GM11168 (cell line): Measurements from ENCODE around the gene GRIN2C.

Source experiments
- in situ Hi-C: fragments of 300-500 bp; cut with MboI; formaldehyde crosslinking; loops from one replicate; pipeline ENCODE4 v1.12.0; 2022; ENCODE audit warnings: low sequenced_read_pairs; ENCODE audit not compliant: unreplicated experiment

GRIN2C gene

GRCh38 chr17:74806334-74806733, 53.4 kb downstream of the GRIN2C start:
- in situ Hi-C loops: no loop called here

GRCh38 chr17:74805591-74805991, 54.1 kb downstream of the GRIN2C start:
- in situ Hi-C loops: no loop called here

GRCh38 chr17:74804683-74805082, 55.0 kb downstream of the GRIN2C start:
- in situ Hi-C loops: loop anchor here (5.0 kb wide), 1 partner anchor 43 kb away; no protein-coding TSS in a partner anchor

GRCh38 chr17:74803971-74804370, 55.7 kb downstream of the GRIN2C start:
- in situ Hi-C loops: loop anchor here (5.0 kb wide), 1 partner anchor 43 kb away; no protein-coding TSS in a partner anchor

GRCh38 chr17:74803388-74803930, 56.2 kb downstream of the GRIN2C start:
- in situ Hi-C loops: loop anchor here (5.0 kb wide), 1 partner anchor 44 kb away; no protein-coding TSS in a partner anchor

- in situ Hi-C loops: loop anchor here (5.0 kb wide), 1 partner anchor 45 kb away; no protein-coding TSS in a partner anchor
These were observed 57.8 kb downstream of the GRIN2C start for GRCh38 chr17:74801896-74802295.

GRCh38 chr17:74800531-74800930, 59.2 kb downstream of the GRIN2C start:
- in situ Hi-C loops: loop anchor here (5.0 kb wide), 1 partner anchor 47 kb away; no protein-coding TSS in a partner anchor

- in situ Hi-C loops: no loop called here
These were observed 60.6 kb downstream of the GRIN2C start for GRCh38 chr17:74799097-74799496.

- in situ Hi-C loops: no loop called here
These were observed 61.4 kb downstream of the GRIN2C start for GRCh38 chr17:74798239-74798707.

- in situ Hi-C loops: no loop called here
These were observed 61.9 kb downstream of the GRIN2C start for GRCh38 chr17:74797824-74798223.

- in situ Hi-C loops: no loop called here
These were observed 62.8 kb downstream of the GRIN2C start for GRCh38 chr17:74796866-74797265.

- in situ Hi-C loops: no loop called here
These were observed 63.5 kb downstream of the GRIN2C start for GRCh38 chr17:74796211-74796610.

- in situ Hi-C loops: no loop called here
These were observed 64.2 kb downstream of the GRIN2C start for GRCh38 chr17:74795327-74796020.

- in situ Hi-C loops: no loop called here
These were observed 67.0 kb downstream of the GRIN2C start for GRCh38 chr17:74792586-74793105.
